ENCODE measurements around the gene NKX2-4. TPM values are rescaled to one million over a fixed set of nuclear protein-coding genes. Genes with fewer than 3 reads are reported as not detected.

Gene NKX2-4
- 0.03 to 0.08 TPM (median 0.07 TPM) in 3 of 5 replicates, not detected in the others for total RNA-seq (2022; extraction: Qiagen RNA extraction; ENCODE audit: low read depth)

GRCh38 chr20:21397341-21398108 lies at the start of gene NKX2-4:
NKX2-4 (minus strand) TSS chr20:21397526; CDS start chr20:21397399, 127 bp downstream.

Other genes starting within 250 kb of the NKX2-4 start
- gene XRN2, start 94.2 kb downstream of the NKX2-4 start, total RNA-seq (2022; extraction: Qiagen RNA extraction; ENCODE audit: low read depth) = 96.8 to 115 TPM (median 111 TPM) in 5 replicates
- not detected in 5 replicates for gene NKX2-2, start 116.5 kb upstream of the NKX2-4 start, total RNA-seq (2022; extraction: Qiagen RNA extraction; ENCODE audit: low read depth)

All from A549 treated with DMSO at 1 μM for 4 hours (cell line).